ENCODE results near the gene GRID2.

GRID2 gene

DNA sequence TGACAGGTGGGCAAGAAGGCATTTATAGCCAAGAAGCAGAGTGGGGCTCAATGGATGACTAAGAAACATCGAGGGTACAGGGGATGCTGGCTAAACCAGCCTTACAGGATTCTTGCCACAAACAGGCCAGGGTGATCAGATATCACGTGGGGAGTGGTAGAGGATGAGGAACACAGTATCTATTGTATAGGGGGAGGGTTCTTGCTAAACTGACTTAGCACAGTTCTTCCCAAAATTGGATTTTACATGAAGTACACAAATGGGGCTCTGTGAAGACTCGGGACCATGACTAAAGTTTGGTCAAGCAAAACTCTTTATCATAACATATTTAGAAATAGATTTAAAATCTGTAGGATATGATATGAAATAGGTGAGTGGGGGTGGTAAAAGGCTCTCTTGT, 1380.8 kb downstream of the GRID2 start:
- no peak for DNase-seq (ENCODE audit: low spot score)

DNA sequence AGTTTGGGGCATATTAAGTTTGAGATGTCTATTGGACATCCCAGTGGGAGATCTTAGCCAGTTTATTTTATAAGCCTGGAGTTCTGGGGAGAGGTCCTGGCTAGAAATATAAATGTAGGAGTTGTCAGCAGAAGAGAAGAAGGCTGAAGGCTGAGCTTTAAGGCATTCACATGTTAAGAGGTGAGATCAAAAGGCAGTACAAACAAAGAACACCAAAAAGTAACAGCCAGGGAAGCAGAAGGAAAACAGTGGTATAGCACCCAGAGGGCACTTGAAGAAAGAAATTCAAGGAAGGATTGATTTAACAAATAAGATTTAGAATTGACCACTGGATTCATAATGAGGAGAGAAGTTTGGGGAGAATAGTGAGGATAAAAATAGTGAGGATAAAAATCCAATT, 1383.5 kb downstream of the GRID2 start:
- no peak for DNase-seq (ENCODE audit: low spot score)

DNA sequence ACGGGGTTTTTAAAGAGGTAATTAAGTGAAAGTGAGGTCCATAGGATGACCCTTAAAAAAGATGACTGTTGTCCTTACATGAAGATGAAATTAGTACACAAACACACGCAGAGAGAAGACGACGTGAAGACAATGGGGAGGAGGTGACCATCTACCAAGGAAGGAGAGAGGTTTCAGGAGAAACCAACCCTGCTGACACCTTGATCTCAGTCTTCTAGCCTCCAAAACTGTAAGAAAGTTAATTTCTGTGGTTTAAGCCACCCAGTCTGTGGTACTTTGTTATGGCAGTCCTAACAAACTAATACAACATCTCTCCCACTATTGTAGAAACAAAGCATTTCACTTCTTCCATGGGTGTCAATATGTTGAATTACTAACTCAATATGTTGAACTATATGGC, 1385.2 kb downstream of the GRID2 start:
- no peak for DNase-seq (ENCODE audit: low spot score)

DNA sequence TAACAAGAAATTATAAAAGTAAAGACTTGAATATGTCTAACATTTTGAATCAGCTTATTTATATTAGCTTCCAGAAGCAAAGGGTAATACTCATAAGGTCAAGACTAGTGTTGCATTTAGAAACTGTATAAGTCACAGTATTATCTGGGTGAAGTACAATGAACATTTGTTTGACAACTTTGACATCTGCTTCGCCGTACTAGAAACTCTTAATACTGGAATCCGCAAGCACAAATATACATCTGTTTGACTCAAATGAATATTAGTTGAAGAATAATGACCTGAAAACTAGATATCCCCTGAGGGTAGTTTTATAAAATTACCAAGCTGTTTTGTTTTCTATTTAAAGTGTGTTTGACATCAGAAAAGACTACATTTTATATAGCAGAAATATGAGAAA, 1389.4 kb downstream of the GRID2 start:
- no peak for DNase-seq (ENCODE audit: low spot score)

DNA sequence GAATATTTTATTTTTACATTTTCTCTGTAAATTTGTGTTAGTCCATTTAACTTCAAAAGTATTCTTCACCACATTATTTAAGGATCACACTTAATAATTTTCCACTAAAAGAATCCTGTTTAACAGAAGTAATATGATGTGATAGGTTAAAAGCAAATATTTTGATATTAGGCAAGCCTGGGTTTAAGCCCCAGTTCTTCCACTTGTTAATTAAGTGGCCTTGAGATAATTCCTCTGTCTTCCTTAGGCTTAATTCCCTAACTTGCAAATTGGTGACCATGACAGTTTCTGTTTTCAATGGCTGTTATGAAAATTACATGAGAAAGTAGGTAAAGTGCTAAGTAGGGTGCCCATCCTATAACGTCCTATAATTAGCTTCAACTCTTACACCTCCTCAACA, 1394.9 kb downstream of the GRID2 start:
- DNase-seq (ENCODE audit: low spot score) = no peak

DNA sequence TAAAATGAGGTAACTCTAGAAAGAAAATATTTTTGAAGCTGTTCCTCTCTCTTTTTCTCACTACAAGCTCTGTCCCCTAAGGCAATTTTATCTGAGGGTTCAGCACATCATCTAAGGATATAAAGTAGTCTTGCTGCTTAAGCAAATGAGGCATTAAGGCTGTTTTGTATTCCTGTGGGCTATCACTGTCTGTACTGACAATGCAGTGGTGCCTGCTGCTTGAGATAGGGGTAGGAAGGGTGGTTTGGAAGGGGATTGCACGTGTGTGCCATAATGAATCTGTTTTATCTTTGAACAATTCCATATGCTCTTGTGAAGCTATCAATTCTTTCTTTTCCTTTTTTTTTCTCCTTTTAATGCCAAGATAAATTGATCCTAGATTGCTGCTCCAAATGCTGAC, 1396.8 kb downstream of the GRID2 start:
- DNase-seq (ENCODE audit: low spot score) = no peak

DNA sequence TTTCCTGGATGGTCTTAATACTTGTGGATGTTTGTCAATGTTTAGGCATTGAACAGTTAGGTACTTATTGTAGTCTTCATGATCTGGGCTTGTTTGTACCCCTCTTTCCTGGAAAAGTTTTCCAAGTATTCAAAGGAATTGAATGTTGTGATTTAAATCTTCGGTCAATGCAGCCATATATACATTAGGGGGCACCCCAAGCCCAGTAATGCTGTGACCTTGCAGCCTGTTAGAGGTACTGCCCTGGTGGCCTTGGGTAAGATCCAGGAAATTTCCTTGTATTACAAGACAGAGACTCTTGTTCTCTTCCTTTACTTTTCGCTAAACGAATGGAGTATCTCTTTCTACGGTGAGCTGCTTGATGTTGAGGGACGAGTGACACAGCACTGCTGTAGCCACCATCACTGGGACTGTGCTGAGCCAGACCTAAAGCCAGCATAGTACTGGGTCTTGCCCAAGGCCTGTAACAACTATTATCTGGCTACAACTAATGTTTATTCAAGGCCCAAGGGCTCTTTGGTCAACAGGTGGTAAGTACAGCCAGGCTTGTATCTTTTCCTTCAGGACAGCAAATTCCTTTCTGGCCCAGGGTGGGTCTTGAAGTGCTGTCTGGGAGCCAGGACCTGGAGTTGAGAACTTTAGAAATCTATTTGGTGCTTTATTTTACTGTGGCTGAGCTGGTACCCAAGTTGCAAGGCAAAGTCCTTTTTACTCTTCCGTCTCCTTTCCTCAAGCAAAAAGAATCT, 1406.5 kb downstream of the GRID2 start:
- no peak for DNase-seq (ENCODE audit: low spot score)

DNA sequence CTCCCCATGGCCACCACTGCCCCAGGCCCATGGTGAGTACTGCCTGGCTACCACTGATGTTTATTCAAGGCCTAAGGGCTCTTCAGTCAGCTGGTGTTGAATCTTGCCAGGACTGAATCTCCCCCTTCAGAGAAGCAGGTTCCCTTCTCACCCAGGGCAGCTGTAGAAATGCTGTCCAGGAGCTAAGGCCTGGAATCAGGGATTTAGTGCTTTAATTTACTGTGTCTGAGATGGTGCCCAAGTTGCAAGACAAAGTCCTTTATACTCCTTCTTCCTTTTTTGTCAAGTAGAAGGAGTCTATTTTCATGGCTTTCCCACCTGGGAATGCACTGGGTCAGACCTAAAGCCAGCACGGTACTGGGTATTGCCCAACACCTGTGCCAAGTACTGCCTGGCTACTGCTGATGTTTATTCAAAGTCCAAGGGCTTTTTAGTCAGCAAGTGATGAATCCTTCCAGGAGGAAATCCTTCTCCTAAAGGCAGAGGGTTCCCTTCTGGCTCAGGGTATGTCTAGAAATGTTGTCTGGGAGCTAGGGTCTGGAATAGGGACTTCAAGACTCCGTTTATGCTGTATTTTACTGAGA, 1407.2 kb downstream of the GRID2 start:
- DNase-seq (ENCODE audit: low spot score) = no peak

DNA sequence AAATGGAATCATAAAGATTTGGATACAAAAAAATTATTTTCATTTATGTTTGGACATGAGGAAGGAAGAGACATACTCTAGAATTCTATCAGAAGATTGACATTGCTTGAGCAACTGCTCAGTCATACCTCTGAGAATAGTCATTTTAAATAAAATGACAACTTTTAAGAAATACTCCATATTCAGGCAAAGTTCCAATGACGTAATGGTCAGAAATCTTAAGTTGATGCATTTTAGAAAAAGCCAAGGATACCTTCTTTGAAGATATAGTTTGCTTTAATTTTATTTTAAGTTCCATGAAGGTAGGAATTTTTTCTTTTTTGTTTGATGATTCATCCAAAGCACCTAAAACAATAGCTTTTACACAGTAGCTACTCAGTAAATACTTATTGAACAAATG, 1414.5 kb downstream of the GRID2 start:
- DNase-seq (ENCODE audit: low spot score) = no peak

DNA sequence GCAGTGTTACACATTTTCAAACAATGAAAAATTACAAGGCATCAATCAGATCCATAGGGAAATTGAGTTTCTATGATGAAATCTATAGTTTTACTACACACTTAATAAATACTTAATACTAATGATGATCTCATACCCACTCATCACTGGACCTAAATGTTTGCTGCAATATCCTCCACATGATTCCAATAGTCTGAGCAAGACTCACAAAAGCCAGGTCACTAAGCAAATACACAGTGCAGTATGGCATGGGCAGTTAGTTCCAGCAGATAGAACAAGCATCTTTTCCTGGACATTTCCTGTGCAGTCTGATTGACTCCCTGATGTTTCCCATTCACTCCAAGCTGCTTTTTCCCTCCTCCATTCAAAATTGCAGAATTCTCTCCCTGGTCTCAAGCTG, 1415.8 kb downstream of the GRID2 start:
- DNase-seq (ENCODE audit: low spot score) = no peak

DNA sequence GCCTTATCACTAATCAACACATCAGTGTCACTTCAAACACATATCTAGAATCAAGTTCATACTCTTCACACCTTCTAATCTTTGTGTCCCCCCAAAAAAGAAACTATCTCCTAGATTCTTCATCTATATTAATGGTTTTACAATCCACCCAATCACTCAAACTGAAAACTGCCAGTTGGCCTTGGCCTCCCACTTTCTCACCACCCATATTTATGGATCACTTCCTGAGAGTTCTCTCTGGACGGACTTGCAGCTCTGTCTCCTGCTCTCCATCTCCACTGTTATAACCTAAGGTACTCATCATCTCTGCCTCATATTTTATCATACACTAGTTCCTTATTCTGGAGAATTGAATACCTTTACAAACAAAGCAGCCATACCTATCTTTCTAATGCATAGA, 1418.7 kb downstream of the GRID2 start:
- DNase-seq (ENCODE audit: low spot score) = no peak

DNA sequence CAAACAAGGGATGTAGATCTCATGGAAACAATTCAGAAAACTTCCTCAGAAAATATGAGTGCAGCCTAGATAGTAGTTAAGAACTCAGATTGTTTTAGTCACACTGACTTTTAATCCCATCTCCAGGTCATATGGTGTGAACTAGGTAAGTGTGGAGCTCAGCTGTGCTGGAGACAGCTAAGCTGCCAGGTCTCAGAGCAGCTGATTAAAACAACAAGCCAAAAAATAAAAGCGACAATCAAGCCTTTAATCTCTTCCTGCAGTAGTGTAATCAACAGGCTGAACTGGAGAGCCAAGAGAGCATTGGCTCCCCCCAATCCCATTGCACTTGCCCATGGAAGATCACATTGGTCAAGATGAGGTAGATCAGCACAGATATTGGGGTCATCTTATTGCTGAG, 1426.5 kb downstream of the GRID2 start:
- no peak for DNase-seq (ENCODE audit: low spot score)

DNA sequence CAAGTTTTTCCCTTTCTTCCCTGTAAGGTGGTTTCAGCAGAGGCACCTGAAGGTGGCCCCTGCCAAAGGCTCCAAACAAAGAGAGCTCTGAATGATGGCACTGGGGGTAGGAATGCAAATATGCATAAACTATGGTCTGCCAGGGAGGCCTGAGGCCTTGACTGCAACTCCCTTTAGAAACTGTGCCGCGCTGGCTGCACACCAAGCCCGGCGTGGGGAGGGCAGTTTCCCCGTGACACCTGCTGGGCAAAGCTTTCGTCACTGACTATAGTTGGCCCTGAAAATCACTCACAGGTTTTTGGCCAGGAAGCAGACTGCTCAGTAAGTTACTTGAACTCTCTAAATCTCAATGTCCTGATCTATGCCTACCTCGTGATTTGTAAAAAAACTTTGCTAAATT, 1427.0 kb downstream of the GRID2 start:
- DNase-seq (ENCODE audit: low spot score) = no peak

DNA sequence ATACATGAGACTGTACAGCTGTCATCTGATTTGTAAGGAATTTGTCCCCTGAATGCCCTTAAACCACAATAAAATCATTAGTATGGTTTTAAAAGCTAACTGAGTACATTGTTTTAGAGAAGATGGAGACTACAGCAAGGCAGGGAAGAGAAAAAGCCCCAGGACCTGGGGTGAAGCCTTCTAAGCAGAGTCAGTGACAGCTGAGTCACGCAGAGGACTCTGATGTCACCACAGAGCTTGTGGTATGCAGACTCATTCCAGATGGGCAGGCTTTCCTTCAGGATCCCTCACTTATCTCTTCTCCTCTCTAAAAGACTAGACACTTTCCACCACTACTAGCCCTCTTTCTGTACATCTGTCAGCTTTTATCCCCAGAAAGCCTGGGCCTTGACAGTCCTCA, 1427.7 kb downstream of the GRID2 start:
- no peak for DNase-seq (ENCODE audit: low spot score)

DNA sequence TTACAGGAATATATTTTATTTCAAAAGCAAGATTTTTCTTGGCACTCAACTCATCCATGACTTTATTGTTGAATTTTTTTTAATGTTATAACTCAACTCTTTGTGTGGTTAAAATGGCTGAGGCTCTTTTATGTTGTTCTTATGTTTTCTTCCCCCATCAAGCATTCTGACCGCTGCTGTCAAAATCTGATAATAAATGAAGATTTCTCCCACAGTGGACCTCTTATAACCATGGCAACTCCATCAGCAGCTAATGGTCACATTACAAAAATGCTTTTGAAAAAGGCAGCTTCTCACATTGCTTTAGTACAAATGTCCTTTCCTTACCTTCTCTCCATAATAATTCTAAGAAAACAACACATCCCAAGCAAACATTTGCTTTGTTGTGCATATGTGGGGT, 1428.7 kb downstream of the GRID2 start:
- no peak for DNase-seq (ENCODE audit: low spot score)

DNA sequence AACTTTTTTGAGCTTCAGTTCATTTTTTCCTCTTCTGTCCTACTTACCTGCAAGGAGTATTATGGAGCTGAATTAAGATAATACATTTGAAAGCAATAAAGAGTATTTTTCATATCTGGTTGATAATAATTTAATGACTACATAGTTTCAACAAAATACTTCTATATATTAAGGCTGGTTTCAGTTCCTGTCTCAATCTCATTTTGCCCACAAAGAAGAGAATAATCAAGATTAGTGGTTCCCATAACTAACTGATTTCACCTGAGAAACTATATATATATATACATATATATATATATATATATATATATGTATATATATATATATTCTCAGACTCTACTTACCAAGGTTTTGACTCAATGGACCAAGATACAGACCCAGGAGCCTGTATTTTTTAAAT, 1437.1 kb downstream of the GRID2 start:
- DNase-seq (ENCODE audit: low spot score) = no peak

DNA sequence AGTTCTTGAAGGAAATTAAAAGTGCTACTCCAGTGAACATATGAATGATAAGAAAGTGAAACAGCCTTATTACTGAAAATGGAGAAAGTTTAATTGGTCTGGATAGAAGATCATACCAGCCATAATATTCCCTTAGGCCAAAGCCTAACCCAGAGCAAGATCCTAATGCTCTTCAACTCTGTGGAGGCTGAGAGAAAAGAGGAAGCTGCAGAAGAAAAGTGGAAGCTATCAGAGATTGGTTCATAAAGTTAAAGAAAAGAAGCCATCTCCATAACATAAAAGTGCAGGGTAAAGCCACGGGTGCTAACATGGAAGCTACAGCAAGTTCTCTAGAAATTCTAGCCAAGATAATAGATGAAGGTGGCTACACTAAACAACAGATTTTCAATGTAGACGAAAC, 1439.3 kb downstream of the GRID2 start:
- no peak for DNase-seq (ENCODE audit: low spot score)

DNA sequence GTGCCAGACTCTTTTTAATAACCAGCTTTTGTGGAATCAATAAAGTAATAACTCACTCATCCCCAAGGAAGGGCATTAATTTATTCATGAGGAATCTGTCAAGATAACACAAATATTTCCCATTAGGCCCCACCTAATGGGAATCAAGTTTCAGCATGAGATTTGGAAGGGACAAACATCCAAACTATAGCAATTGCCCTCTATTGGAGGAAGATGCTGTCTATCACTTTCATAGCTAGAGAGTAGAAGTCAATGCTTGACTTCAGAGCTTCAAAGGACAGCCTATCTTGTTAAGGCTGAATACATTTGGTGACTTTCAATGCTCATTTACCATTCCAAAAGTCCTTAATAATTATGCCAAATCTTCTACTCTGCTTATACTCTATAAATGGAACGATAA, 1439.9 kb downstream of the GRID2 start:
- DNase-seq (ENCODE audit: low spot score) = no peak

DNA sequence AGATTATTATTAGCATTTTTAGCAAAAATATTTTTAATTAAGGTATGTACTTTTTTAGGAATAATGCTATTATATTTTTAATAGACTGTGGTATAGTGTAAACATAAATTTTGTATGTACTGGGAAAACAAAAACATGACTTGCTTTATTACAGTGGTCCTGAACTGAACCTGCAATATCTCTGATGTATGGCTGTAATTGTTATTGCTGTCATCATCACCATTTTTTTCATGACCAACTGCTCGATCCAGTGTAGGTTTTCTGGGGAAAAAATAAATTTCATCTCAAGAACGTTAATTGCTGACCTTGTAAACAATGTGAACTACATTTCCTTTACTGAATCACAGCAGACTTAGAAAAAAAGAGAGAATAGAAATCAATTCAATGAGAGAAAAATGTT, 1441.2 kb downstream of the GRID2 start:
- DNase-seq (ENCODE audit: low spot score) = no peak

DNA sequence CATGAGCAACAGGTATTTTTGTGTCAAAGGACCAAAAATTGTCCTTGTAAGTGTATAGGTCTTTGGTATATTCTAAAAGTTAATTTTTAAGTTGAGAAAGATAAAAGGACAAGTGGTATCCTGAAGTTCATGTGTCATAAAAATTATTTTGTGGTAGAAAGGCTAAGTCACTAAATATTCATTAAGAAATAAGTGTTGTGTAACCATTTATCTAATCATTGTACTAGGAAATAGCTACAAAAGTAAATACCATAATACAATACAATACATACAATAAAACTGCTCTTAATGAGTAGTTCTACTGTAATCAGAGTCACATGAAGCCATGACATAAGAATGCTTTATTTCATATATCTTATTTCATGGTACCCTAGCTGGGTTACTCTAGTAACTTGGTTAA, 1442.3 kb downstream of the GRID2 start:
- DNase-seq (ENCODE audit: low spot score) = no peak

DNA sequence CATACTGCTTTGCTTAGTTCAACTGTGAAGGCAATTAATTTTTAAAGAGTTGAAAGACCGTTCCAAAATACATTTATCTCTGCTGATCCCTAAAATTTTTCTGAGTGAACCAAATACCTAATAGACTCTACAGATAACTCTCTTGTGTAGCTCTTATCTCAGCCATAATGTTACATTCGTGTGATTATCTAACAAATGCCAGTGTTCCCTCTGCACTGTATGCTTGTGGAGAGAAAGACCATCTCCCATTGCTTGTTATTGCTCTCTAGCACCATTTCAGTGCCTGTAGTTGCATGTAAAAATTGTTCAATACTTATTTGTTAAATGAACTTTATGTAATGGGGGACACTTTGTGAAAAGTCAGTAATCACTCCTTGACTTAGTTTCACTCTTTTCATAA, 1443.5 kb downstream of the GRID2 start:
- DNase-seq (ENCODE audit: low spot score) = no peak

DNA sequence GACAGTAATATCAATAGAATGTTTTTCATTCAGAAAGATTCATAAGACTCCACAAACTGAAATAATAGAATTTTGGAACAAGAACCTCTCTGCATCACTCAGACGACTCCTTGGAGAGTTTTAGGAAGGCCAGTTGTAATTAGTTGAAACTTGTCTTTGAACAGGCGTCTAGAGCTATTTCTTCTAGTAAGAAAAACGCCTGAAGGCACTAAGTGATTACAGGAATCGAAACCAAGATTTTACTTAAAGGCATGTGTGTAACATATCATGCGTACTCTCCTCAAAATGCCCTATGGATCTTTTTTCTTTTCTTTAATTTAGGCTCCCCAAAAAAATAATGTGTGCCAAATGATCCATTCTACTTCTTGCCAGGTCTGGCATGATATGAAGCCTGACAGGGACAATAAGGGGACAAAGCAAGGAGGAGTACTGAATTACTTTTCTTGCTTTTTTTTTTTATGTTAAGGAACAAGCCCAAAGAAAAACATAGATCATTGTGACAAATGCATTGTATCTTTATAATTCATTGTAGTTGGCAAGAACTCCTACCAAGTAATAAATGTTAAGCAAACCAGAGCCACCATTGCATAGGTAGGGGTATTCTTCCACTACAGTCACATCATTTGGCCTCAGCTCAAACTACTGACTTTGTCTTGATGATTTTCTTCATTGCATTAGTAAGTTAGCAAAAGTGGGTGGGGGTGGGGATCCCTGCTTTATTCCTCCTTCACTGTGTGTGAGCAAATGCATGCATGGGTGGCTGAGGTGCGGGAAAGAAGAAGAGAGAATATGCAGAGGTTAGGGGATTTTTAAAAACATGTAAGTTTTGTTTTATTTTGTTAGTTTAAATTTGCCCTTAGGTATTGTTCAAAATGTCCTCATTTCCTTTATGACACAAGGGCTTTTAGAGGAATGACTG, 1444.9 kb downstream of the GRID2 start:
- no peak for DNase-seq (ENCODE audit: low spot score)

DNA sequence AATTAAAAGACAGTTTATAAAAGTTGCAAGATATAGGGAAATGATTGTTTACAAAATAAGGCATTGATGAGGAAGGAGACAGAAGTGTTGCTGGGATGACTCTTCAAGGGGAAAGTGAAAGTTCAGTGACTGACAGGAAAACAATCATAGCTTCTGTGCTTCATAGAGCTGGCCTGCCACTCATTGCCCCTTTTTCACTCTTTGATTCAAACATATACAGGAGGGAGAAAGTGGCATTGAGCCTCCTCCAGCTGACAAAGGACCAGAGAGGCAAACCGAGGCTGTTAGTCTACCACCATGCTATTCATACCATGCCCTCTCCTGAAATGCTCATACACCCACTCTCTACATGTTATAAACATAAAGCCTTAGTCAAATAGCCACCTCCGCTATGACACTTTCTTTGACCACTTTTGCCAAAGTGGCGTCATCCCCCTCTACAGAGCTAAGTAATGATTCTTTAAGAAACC, 1445.6 kb downstream of the GRID2 start:
- DNase-seq (ENCODE audit: low spot score) = no peak

Measured in hematopoietic multipotent progenitor cell treated with erythropoietin and hydrocortisone succinate and interleukin-3 and kit ligand, for 15 days (in vitro differentiated cells).